Measurements from ENCODE around the gene ADAMTS19. TPM values are rescaled to one million over a fixed set of nuclear protein-coding genes. Genes with fewer than 3 reads are reported as not detected.

ADAMTS19 gene
- total and polyA plus RNA-seq, 2 of the 13 experiments (the other 11 are each of a cell fraction or from before 2014, with no cell fraction given) = not detected

GRCh38 chr5:129716235-129716634 lies 256.1 kb downstream of the ADAMTS19 start:
- no TSS peak for BruUV-seq (replicated peaks)
- intact Hi-C loops (cut with micrococcal nuclease; ENCODE audit: unreplicated experiment) = no loop called here
- no peak overlapping the region for H3K4me3 ChIP-seq (replicated peaks in 1 of 3; ENCODE audit: insufficient read depth in 1 of 3, low read depth in 2 of 3, low read length in 3 of 3)
- no peak overlapping the region for H2AFZ ChIP-seq (ENCODE audit: low read length)
- H3K79me2 ChIP-seq (ENCODE audit: insufficient read depth, low read length) = no peaks in the 10 kb centered on the region
- TF ChIP-seq ZNF383 (CRISPR knock-in tag; IDR thresholded peaks at IDR 0.05; ENCODE audit: borderline replicate concordance) (no peak), AGO2 (optimal IDR thresholded peaks at IDR 0.05; ENCODE audit: low read depth, low read length) (no peak), GATAD2A (CRISPR knock-in tag; IDR thresholded peaks at IDR 0.05) (no peak), PATZ1 (CRISPR knock-in tag; IDR thresholded peaks at IDR 0.05) (no peak)
- FAIRE-seq = no peak
- WGBS (ENCODE audit: low lambda C conversion rate) = 3% methylated on average over 1 of the region's 1 CpG
- no peaks in the 10 kb centered on the region for H3K4me1 ChIP-seq (ENCODE audit: insufficient read depth, low read length)
- in situ Hi-C loops (cut with HindIII; ENCODE audit: extremely low pct_ligation_motif_present, low pct_unique_long_range_greater_than_20kb) = no loop called here
- ATAC-seq = no peak
- no peaks in the 10 kb centered on the region for H3K27me3 ChIP-seq (ENCODE audit: control insufficient read depth in 1 of 2, insufficient read depth in 2 of 2, low read length in 2 of 2)
- no peaks in the 10 kb centered on the region for H3K36me3 ChIP-seq (replicated peaks in 1 of 2; ENCODE audit: control insufficient read depth in 1 of 2, insufficient read depth in 2 of 2, low read length in 2 of 2)
- ChIA-PET CTCF (ENCODE audit: low intra/inter-chr PET ratio, low total read pairs) (no interaction called here), POLR2A (no interaction called here)
- H3K4me2 ChIP-seq (ENCODE audit: low read depth, low read length) = no peak overlapping the region
- no peak overlapping the region for H3K9ac ChIP-seq (ENCODE audit: insufficient read depth, low read depth, low read length)
- no peaks in the 10 kb centered on the region for H3K9me3 ChIP-seq (ENCODE audit: low read length)
- DNase-seq (ENCODE audit: low spot score) = no peak
- no peaks in the 10 kb centered on the region for H4K20me1 ChIP-seq (ENCODE audit: insufficient read depth, low read length)
- no peak overlapping the region for H3K27ac ChIP-seq (ENCODE audit: extremely low read length, insufficient read depth, low read length)

GRCh38 chr5:129716651-129717050 lies 256.6 kb downstream of the ADAMTS19 start:
- Histone ChIP-seq H3K4me1 (ENCODE audit: insufficient read depth, low read length) (no peaks in the 10 kb centered on the region), H3K9ac (ENCODE audit: insufficient read depth, low read depth, low read length) (no peak overlapping the region), H3K9me3 (ENCODE audit: low read length) (no peaks in the 10 kb centered on the region), H3K79me2 (ENCODE audit: insufficient read depth, low read length) (no peaks in the 10 kb centered on the region), H3K4me2 (ENCODE audit: low read depth, low read length) (no peak overlapping the region), H3K27ac (ENCODE audit: extremely low read length, insufficient read depth, low read length) (no peak overlapping the region), H4K20me1 (ENCODE audit: insufficient read depth, low read length) (no peaks in the 10 kb centered on the region), H3K36me3 (replicated peaks in 1 of 2; ENCODE audit: control insufficient read depth in 1 of 2, insufficient read depth in 2 of 2, low read length in 2 of 2) (no peaks in the 10 kb centered on the region), H3K27me3 (ENCODE audit: control insufficient read depth in 1 of 2, insufficient read depth in 2 of 2, low read length in 2 of 2) (no peaks in the 10 kb centered on the region), H2AFZ (ENCODE audit: low read length) (no peak overlapping the region), H3K4me3 (replicated peaks in 1 of 3; ENCODE audit: insufficient read depth in 1 of 3, low read depth in 2 of 3, low read length in 3 of 3) (no peak overlapping the region)
- in situ Hi-C loops (cut with HindIII; ENCODE audit: extremely low pct_ligation_motif_present, low pct_unique_long_range_greater_than_20kb) = no loop called here
- 9% methylated on average over 5 of the region's 5 CpGs for WGBS (ENCODE audit: low lambda C conversion rate)
- POLR2A ChIA-PET = no interaction called here
- TF ChIP-seq ATF7 (IDR thresholded peaks at IDR 0.05) = 0 out of 2 replicates have a peak, but pooled peaks have one; percentile 31
- no peak for TF ChIP-seq ATF7 (CRISPR knock-in tag; IDR thresholded peaks at IDR 0.05)
- TF ChIP-seq MTA1 (CRISPR knock-in tag; IDR thresholded peaks at IDR 0.05; ENCODE audit: borderline replicate concordance) = no peak
- no peak for TF ChIP-seq MAFK (conservative IDR thresholded peaks at IDR 0.05 in 1 of 2, IDR thresholded peaks at IDR 0.05 in 1 of 2; ENCODE audit: low read length in 2 of 2)
- TF ChIP-seq CEBPB (IDR thresholded peaks at IDR 0.05; ENCODE audit: borderline replicate concordance, low read depth, low read length) = peak; percentile 42; the same call in 1 of the 2 replicates
- no peak for TF ChIP-seq RELA (CRISPR knock-in tag; IDR thresholded peaks at IDR 0.05)
- CTCF ChIA-PET (ENCODE audit: low intra/inter-chr PET ratio, low total read pairs) = no interaction called here
- FAIRE-seq (no peak), DNase-seq (ENCODE audit: low spot score) (no peak), ATAC-seq (no peak)
- intact Hi-C loops (cut with micrococcal nuclease; ENCODE audit: unreplicated experiment) = no loop called here
- no TSS peak for BruUV-seq (replicated peaks)

Measured in HepG2 (cell line).